ENCODE results near the gene GMEB1. TPM values are rescaled to one million over a fixed set of nuclear protein-coding genes. Genes with fewer than 3 reads are reported as not detected.
"Not testable (repeated sequence)": the region's sequence is repeated elsewhere in the genome, so short reads cannot be mapped to it uniquely, and the experiment has no call there.

GMEB1 gene
- total RNA-seq, 1 donor from 2014 or later, result 18.8 TPM

GRCh38 chr1:28682840-28683239 is 14.3 kb downstream of the GMEB1 start:
- no peak for DNase-seq (ENCODE audit: low spot score, unreplicated experiment)
- H3K9me3 Mint-ChIP-seq (ENCODE audit: low read depth), result no peaks in the 10 kb centered on the region
- peaks cover 5% of the 10 kb centered on the region for H3K4me1 Mint-ChIP-seq (ENCODE audit: low read depth)
- no peak for TF ChIP-seq CTCF (IDR thresholded peaks at IDR 0.05; ENCODE audit: unreplicated experiment)
- H3K27ac Mint-ChIP-seq, result no peak overlapping the region
- H3K36me3 Mint-ChIP-seq (ENCODE audit: insufficient read depth), result peaks cover 20% of the 10 kb centered on the region
- H3K27me3 Mint-ChIP-seq, result no peaks in the 10 kb centered on the region
- no peak overlapping the region for H3K4me3 Mint-ChIP-seq (ENCODE audit: low read depth)

- no peak for TF ChIP-seq CTCF (IDR thresholded peaks at IDR 0.05; ENCODE audit: unreplicated experiment)
- H3K27ac Mint-ChIP-seq, result no peak overlapping the region
- DNase-seq (ENCODE audit: low spot score, unreplicated experiment), result no peak
- H3K4me3 Mint-ChIP-seq (ENCODE audit: low read depth), result no peak overlapping the region
- no peaks in the 10 kb centered on the region for H3K9me3 Mint-ChIP-seq (ENCODE audit: low read depth)
- peaks cover 20% of the 10 kb centered on the region for H3K36me3 Mint-ChIP-seq (ENCODE audit: insufficient read depth)
- peaks cover 5% of the 10 kb centered on the region for H3K4me1 Mint-ChIP-seq (ENCODE audit: low read depth)
- no peaks in the 10 kb centered on the region for H3K27me3 Mint-ChIP-seq
These were observed 16.4 kb downstream of the GMEB1 start for GRCh38 chr1:28684937-28685336.

- DNase-seq (ENCODE audit: low spot score, unreplicated experiment); H3K4me3 Mint-ChIP-seq (ENCODE audit: low read depth); H3K4me1 Mint-ChIP-seq (ENCODE audit: low read depth); H3K27me3 Mint-ChIP-seq; H3K9me3 Mint-ChIP-seq (ENCODE audit: low read depth); H3K27ac Mint-ChIP-seq: not testable (repeated sequence)
- H3K36me3 Mint-ChIP-seq (ENCODE audit: insufficient read depth), result peaks cover 13% of the 10 kb centered on the region
These were observed 23.0 kb downstream of the GMEB1 start for GRCh38 chr1:28691627-28692026.

- Mint-ChIP-seq H3K4me1 (ENCODE audit: low read depth) (no peaks in the 10 kb centered on the region), H3K27me3 (no peaks in the 10 kb centered on the region), H3K36me3 (ENCODE audit: insufficient read depth) (peaks cover 13% of the 10 kb centered on the region)
These were observed 35.0 kb downstream of the GMEB1 start for GRCh38 chr1:28703629-28704028.

GRCh38 chr1:28716336-28716735 is 47.8 kb downstream of the GMEB1 start:
- Mint-ChIP-seq H3K36me3 (ENCODE audit: insufficient read depth) (peaks cover 15% of the 10 kb centered on the region), H3K9me3 (ENCODE audit: low read depth) (no peaks in the 10 kb centered on the region), H3K27ac (no peak overlapping the region), H3K27me3 (no peaks in the 10 kb centered on the region), H3K4me3 (ENCODE audit: low read depth) (no peak overlapping the region), H3K4me1 (ENCODE audit: low read depth) (peaks cover 2% of the 10 kb centered on the region)
- no peak for DNase-seq (ENCODE audit: low spot score, unreplicated experiment)
- no peak for TF ChIP-seq CTCF (IDR thresholded peaks at IDR 0.05; ENCODE audit: unreplicated experiment)

More at GRCh38 chr1:28703629-28704028, 35.0 kb downstream of the GMEB1 start:
- TF ChIP-seq CTCF (IDR thresholded peaks at IDR 0.05; ENCODE audit: unreplicated experiment), result no peak
- no peak for DNase-seq (ENCODE audit: low spot score, unreplicated experiment)
- Mint-ChIP-seq H3K27ac (no peak overlapping the region), H3K9me3 (ENCODE audit: low read depth) (no peaks in the 10 kb centered on the region), H3K4me3 (ENCODE audit: low read depth) (no peak overlapping the region)

- Mint-ChIP-seq H3K27ac (no peak overlapping the region), H3K27me3 (no peaks in the 10 kb centered on the region), H3K4me3 (ENCODE audit: low read depth) (no peak overlapping the region), H3K4me1 (ENCODE audit: low read depth) (peaks cover 2% of the 10 kb centered on the region), H3K36me3 (ENCODE audit: insufficient read depth) (peaks cover 14% of the 10 kb centered on the region), H3K9me3 (ENCODE audit: low read depth) (no peaks in the 10 kb centered on the region)
- no peak for TF ChIP-seq CTCF (IDR thresholded peaks at IDR 0.05; ENCODE audit: unreplicated experiment)
- no peak for DNase-seq (ENCODE audit: low spot score, unreplicated experiment)
These were observed 49.6 kb downstream of the GMEB1 start for GRCh38 chr1:28718166-28718565.
